HepG2 (cell line): ENCODE data around the gene TRDMT1. TPM values are rescaled to one million over a fixed set of nuclear protein-coding genes. Genes with fewer than 3 reads are reported as not detected.

ENCODE experiments used
- ATAC-seq: fragments of 200-7000 bp; cut with Tn5 transposase; 3 replicates; pipeline ENCODE4 v1.9.1; 2020; ENCODE audit warnings: mild to moderate bottlenecking, moderate library complexity
- BruUV-seq: library from RNA; stranded (reverse); fragments of 400-500 nt; replicated peaks from 2 replicates; lab custom pipeline; 2021; lab: Mats Ljungman, UMichigan
- CTCF ChIA-PET: fragments of 300-600 bp; formaldehyde crosslinking; extraction: SDS; loops from one replicate; lab custom pipeline; 2021; ENCODE audit warnings: low total read pairs, inconsistent platforms, low intra/inter-chr PET ratio; lab: Yijun Ruan, JAX
- POLR2A ChIA-PET: fragments of 350-600 bp; sonication (Branson Sonifier 250); formaldehyde crosslinking; loops from one replicate; lab custom pipeline; 2020; ENCODE audit warnings: antibody characterized with exemption, inconsistent platforms; lab: Yijun Ruan, JAX
- DNase-seq: peaks from one replicate; pipeline ENCODE4 v3.0.0-alpha.2; 2015; ENCODE audit warnings: low spot score
- FAIRE-seq: peaks from 3 replicates; lab custom pipeline; 2011; peaks lifted over from hg19 to GRCh38; lab: Jason Lieb, UNC
- H2AFZ ChIP-seq: one replicate; pipeline ENCODE4 v1.6.1; 2011; ENCODE audit warnings: low read length, inconsistent platforms
- H3K27ac ChIP-seq: fragments of 300-600 bp; 3 replicates; pipeline ENCODE4 v1.8.0; 2011; ENCODE audit warnings: mixed run types, mild to moderate bottlenecking, mixed read lengths, low read length, inconsistent platforms; ENCODE audit not compliant: insufficient read depth; ENCODE audit errors: extremely low read length
- H3K27me3 ChIP-seq, 2 experiments: fragments of 200-600 bp in 1 of 2; 2 replicates in 1 of 2; 3 replicates in 1 of 2; pipeline versions ENCODE4 v1.6.0 to v1.8.0; 2011; ENCODE audit warnings: low read length in 2 of 2, mild to moderate bottlenecking in 2 of 2, moderate library complexity in 2 of 2, inconsistent platforms in 1 of 2; ENCODE audit not compliant: insufficient read depth in 2 of 2, control insufficient read depth in 1 of 2
- H3K36me3 ChIP-seq, 2 experiments: fragments of 200-600 bp in 1 of 2; replicated peaks in 1 of 2; 2 replicates in 1 of 2; 3 replicates in 1 of 2; pipeline versions ENCODE4 v1.5.1 to v1.8.0; 2011; ENCODE audit warnings: low read length in 2 of 2, inconsistent platforms in 1 of 2; ENCODE audit not compliant: insufficient read depth in 2 of 2, control insufficient read depth in 1 of 2
- H3K4me1 ChIP-seq: 2 replicates; pipeline ENCODE4 v1.5.1; 2012; ENCODE audit warnings: low read length, inconsistent platforms; ENCODE audit not compliant: insufficient read depth
- H3K4me2 ChIP-seq: 2 replicates; pipeline ENCODE4 v1.6.0; 2011; ENCODE audit warnings: low read depth, low read length, inconsistent platforms
- H3K4me3 ChIP-seq, 3 experiments: fragments of 200-600 bp in 1 of 3; sonication (generic), shearing (Covaris generic) in 1 of 3; replicated peaks in 1 of 3; 2 replicates each; pipeline ENCODE4 v1.5.1; 2011 to 2016; ENCODE audit warnings: low read length in 3 of 3, inconsistent platforms in 2 of 3, low read depth in 2 of 3, mild to moderate bottlenecking in 2 of 3, control low read depth in 1 of 3, mixed read lengths in 1 of 3; ENCODE audit not compliant: insufficient read depth in 1 of 3
- H3K79me2 ChIP-seq: one replicate; pipeline ENCODE4 v1.6.1; 2011; ENCODE audit warnings: low read length, inconsistent platforms; ENCODE audit not compliant: insufficient read depth
- H3K9ac ChIP-seq: 2 replicates; pipeline ENCODE4 v1.6.0; 2011; ENCODE audit warnings: mild to moderate bottlenecking, low read depth, low read length, inconsistent platforms; ENCODE audit not compliant: insufficient read depth
- H3K9me3 ChIP-seq: 2 replicates; pipeline ENCODE4 v1.5.1; 2012; ENCODE audit warnings: mild to moderate bottlenecking, low read length
- H4K20me1 ChIP-seq: 2 replicates; pipeline ENCODE4 v1.6.0; 2011; ENCODE audit warnings: inconsistent platforms, mild to moderate bottlenecking, low read length, moderate library complexity; ENCODE audit not compliant: insufficient read depth
- CEBPB ChIP-seq: IDR thresholded peaks from 2 replicates; pipeline ENCODE4 v1.6.1; 2011; ENCODE audit warnings: low read depth, low read length, improper control_type of control experiment, borderline replicate concordance
- FOXK2 ChIP-seq: fragments of 450-650 bp; IDR thresholded peaks from 2 replicates; pipeline ENCODE4 v1.6.1; 2016
- HNF4A ChIP-seq: sonication (generic); formaldehyde crosslinking; IDR thresholded peaks from 2 replicates; pipeline ENCODE4 v1.4.0; 2020; ENCODE audit warnings: missing genetic modification reagents
- NAIF1 ChIP-seq: sonication (generic); formaldehyde crosslinking; IDR thresholded peaks from 2 replicates; pipeline ENCODE4 v1.5.0; 2020; ENCODE audit warnings: mild to moderate bottlenecking, missing genetic modification reagents, borderline replicate concordance
- NR2F2 ChIP-seq: IDR thresholded peaks from 2 replicates; pipeline ENCODE4 v1.6.1; 2012; ENCODE audit warnings: low read depth, inconsistent platforms, borderline replicate concordance
- SRSF4 ChIP-seq: fragments of 200-400 bp; formaldehyde crosslinking; IDR thresholded peaks from one replicate; pipeline ENCODE4 v1.6.1; 2018; ENCODE audit warnings: mild to moderate bottlenecking, low read depth, low read length, moderate library complexity; ENCODE audit not compliant: poor library complexity, severe bottlenecking
- ZNF256 ChIP-seq: sonication (generic); formaldehyde crosslinking; conservative IDR thresholded peaks from 2 replicates; pipeline ENCODE4 v1.4.0; 2020; ENCODE audit warnings: missing genetic modification reagents
- ZNF883 ChIP-seq: sonication (generic); formaldehyde crosslinking; IDR thresholded peaks from 2 replicates; pipeline ENCODE4 v1.5.1; 2020; ENCODE audit warnings: mild to moderate bottlenecking, missing genetic modification reagents; ENCODE audit errors: not compliant biosample characterization
- WGBS: methylation state at CpG from one replicate; pipeline ENCODE4 v1.1.6; 2017; ENCODE audit warnings: low lambda C conversion rate; 5-methylcytosine and 5-hydroxymethylcytosine counted together
- in situ Hi-C: cut with HindIII; loops from 2 replicates; pipeline ENCODE4 v1.10.0; 2017; ENCODE audit warnings: low pct_unique_long_range_greater_than_20kb; ENCODE audit not compliant: extremely low pct_ligation_motif_present
- intact Hi-C: fragments of 100-400 bp; cut with micrococcal nuclease; formaldehyde crosslinking; loops from one replicate; pipeline ENCODE4 v1.10.0; 2022; ENCODE audit not compliant: unreplicated experiment
- polyA plus RNA-seq, 8 experiments: library from polyadenylated mRNA; depleted of rRNA in 3 of 8; stranded (reverse) in 7 of 8; unstranded in 1 of 8; fragments of >200 nt; fragmentation: Illumina TruSeq in 4 of 8; extraction: Trizol in 4 of 8; gene quantifications; 2 replicates each; pipeline versions ENCODE4 v1.2.1 to v1.2.3, GENCODE V29; 2011 to 2016; ENCODE audit warnings: low read depth in 4 of 8, missing spikeins in 1 of 8, mixed read lengths in 1 of 8; ENCODE audit not compliant: insufficient read depth in 1 of 8
- total RNA-seq, 5 experiments: library from RNA; depleted of rRNA; stranded (reverse); fragments of >200 nt; fragmentation: Illumina TruSeq; extraction: Trizol; gene quantifications; 2 replicates each; pipeline ENCODE4 v1.2.3, GENCODE V29; 2016; ENCODE audit warnings: low read depth in 1 of 5
- TF ChIP-seq, protein P1 (sequence below): sonication (generic); formaldehyde crosslinking; IDR thresholded peaks from 2 replicates; pipeline ENCODE4 v1.5.1; 2020; ENCODE audit warnings: missing genetic modification reagents, mild to moderate bottlenecking, borderline replicate concordance
- TF ChIP-seq, protein P2 (sequence below): IDR thresholded peaks from 2 replicates; pipeline ENCODE4 v1.6.1; 2016; ENCODE audit warnings: low read depth, control low read depth
- TF ChIP-seq, protein P3 (sequence below): sonication (generic); formaldehyde crosslinking; IDR thresholded peaks from 2 replicates; pipeline ENCODE4 v1.5.0; 2020; ENCODE audit warnings: missing genetic modification reagents

TRDMT1 gene
- total and polyA plus RNA-seq, 2 of the 13 experiments (the other 11 are each of a cell fraction or from before 2014, with no cell fraction given), result 2.0 to 3.0 TPM

DNA sequence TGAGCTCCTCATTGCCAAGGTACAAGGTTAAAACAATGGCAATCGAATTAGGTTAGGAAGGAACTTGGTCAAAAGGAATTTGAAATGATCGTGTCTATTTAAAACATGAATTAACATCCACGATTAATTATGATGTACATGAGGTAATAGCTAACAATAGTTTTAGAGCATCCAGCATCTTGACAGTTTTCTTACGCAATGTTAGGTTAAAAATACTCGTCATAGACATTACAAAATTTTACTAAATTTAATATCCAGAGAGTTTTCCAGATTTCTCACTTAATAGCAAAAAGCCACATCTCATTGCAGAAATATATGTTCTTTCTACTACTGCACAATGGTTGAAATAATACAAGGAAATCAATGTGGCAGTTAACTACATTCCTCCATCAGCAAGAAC is 94.5 kb downstream of the TRDMT1 start:
- H2AFZ ChIP-seq, result no peak overlapping the region
- CTCF ChIA-PET, result no interaction called here
- H3K9me3 ChIP-seq, result no peaks in the 10 kb centered on the region
- BruUV-seq, result no TSS peak
- no peaks in the 10 kb centered on the region for H3K79me2 ChIP-seq
- no peaks in the 10 kb centered on the region for H3K36me3 ChIP-seq
- ATAC-seq (no peak), DNase-seq (no peak), FAIRE-seq (no peak)
- no peak overlapping the region for H3K4me3 ChIP-seq
- no peak overlapping the region for H3K27ac ChIP-seq
- TF ChIP-seq CEBPB, result peak; percentile 55; the same call in 1 of the 2 replicates
- TF ChIP-seq, protein P1, sequence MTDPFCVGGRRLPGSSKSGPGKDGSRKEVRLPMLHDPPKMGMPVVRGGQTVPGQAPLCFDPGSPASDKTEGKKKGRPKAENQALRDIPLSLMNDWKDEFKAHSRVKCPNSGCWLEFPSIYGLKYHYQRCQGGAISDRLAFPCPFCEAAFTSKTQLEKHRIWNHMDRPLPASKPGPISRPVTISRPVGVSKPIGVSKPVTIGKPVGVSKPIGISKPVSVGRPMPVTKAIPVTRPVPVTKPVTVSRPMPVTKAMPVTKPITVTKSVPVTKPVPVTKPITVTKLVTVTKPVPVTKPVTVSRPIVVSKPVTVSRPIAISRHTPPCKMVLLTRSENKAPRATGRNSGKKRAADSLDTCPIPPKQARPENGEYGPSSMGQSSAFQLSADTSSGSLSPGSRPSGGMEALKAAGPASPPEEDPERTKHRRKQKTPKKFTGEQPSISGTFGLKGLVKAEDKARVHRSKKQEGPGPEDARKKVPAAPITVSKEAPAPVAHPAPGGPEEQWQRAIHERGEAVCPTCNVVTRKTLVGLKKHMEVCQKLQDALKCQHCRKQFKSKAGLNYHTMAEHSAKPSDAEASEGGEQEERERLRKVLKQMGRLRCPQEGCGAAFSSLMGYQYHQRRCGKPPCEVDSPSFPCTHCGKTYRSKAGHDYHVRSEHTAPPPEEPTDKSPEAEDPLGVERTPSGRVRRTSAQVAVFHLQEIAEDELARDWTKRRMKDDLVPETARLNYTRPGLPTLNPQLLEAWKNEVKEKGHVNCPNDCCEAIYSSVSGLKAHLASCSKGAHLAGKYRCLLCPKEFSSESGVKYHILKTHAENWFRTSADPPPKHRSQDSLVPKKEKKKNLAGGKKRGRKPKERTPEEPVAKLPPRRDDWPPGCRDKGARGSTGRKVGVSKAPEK (CRISPR knock-in tag), result no peak
- 56% methylated on average over 5 of the region's 5 CpGs for WGBS
- no peaks in the 10 kb centered on the region for H4K20me1 ChIP-seq
- intact Hi-C loops, result no loop called here
- peaks cover under 1% of the 10 kb centered on the region; the same call in 1 of the 2 replicates for H3K4me1 ChIP-seq
- H3K4me2 ChIP-seq, result no peak overlapping the region
- POLR2A ChIA-PET, result no interaction called here
- no peak overlapping the region for H3K9ac ChIP-seq
- H3K27me3 ChIP-seq, result no peaks in the 10 kb centered on the region
- in situ Hi-C loops, result no loop called here

DNA sequence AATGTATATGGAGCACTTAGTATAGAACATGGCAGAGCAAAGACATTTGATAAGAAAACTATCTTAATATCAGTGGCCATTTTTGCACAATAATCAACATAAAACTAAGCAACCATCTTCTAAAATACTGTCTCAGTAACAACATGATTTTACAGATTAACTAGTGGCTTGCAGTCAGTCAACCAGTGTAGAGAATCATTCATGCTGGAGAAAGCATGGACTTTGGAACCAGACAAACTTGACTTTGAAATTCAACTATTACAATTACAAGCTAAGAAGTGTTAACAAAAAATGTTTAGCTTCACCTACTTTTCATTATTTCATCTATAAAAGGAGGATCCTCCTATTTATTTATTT is 99.6 kb downstream of the TRDMT1 start:
- BruUV-seq, result no TSS peak
- Histone ChIP-seq H3K4me3 (no peak overlapping the region), H3K4me2 (peak overlapping the region; percentile 32; the same call in 1 of the 2 replicates), H4K20me1 (no peaks in the 10 kb centered on the region), H3K27me3 (no peaks in the 10 kb centered on the region), H2AFZ (no peak overlapping the region), H3K9me3 (no peaks in the 10 kb centered on the region), H3K4me1 (peaks cover 9% of the 10 kb centered on the region), H3K79me2 (no peaks in the 10 kb centered on the region), H3K36me3 (no peaks in the 10 kb centered on the region), H3K9ac (no peak overlapping the region), H3K27ac (no peak overlapping the region)
- no peak for DNase-seq
- in situ Hi-C loops (no loop called here), intact Hi-C loops (no loop called here)
- ChIA-PET POLR2A (no interaction called here), CTCF (no interaction called here)
- peak; percentile 31; the same call in 2 of the 3 replicates for ATAC-seq
- no peak for FAIRE-seq
- TF ChIP-seq FOXK2 (no peak), NAIF1 (CRISPR knock-in tag) (no peak), HNF4A (peak; percentile 35; the same call in 1 of the 2 replicates), ZNF883 (CRISPR knock-in tag) (no peak), NR2F2 (no peak), ZNF256 (no peak), SRSF4 (no peak)
- TF ChIP-seq, protein P2, sequence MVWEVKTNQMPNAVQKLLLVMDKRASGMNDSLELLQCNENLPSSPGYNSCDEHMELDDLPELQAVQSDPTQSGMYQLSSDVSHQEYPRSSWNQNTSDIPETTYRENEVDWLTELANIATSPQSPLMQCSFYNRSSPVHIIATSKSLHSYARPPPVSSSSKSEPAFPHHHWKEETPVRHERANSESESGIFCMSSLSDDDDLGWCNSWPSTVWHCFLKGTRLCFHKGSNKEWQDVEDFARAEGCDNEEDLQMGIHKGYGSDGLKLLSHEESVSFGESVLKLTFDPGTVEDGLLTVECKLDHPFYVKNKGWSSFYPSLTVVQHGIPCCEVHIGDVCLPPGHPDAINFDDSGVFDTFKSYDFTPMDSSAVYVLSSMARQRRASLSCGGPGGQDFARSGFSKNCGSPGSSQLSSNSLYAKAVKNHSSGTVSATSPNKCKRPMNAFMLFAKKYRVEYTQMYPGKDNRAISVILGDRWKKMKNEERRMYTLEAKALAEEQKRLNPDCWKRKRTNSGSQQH, result no peak
- TF ChIP-seq, protein P3, sequence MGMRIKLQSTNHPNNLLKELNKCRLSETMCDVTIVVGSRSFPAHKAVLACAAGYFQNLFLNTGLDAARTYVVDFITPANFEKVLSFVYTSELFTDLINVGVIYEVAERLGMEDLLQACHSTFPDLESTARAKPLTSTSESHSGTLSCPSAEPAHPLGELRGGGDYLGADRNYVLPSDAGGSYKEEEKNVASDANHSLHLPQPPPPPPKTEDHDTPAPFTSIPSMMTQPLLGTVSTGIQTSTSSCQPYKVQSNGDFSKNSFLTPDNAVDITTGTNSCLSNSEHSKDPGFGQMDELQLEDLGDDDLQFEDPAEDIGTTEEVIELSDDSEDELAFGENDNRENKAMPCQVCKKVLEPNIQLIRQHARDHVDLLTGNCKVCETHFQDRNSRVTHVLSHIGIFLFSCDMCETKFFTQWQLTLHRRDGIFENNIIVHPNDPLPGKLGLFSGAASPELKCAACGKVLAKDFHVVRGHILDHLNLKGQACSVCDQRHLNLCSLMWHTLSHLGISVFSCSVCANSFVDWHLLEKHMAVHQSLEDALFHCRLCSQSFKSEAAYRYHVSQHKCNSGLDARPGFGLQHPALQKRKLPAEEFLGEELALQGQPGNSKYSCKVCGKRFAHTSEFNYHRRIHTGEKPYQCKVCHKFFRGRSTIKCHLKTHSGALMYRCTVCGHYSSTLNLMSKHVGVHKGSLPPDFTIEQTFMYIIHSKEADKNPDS, result no peak
